ENCODE results near the gene LRFN2. TPM values are rescaled to one million over a fixed set of nuclear protein-coding genes. Genes with fewer than 3 reads are reported as not detected.

Gene LRFN2
- total and polyA plus RNA-seq, 2 experiments from 2014 or later, result 0.29 to 2.5 TPM

DNA sequence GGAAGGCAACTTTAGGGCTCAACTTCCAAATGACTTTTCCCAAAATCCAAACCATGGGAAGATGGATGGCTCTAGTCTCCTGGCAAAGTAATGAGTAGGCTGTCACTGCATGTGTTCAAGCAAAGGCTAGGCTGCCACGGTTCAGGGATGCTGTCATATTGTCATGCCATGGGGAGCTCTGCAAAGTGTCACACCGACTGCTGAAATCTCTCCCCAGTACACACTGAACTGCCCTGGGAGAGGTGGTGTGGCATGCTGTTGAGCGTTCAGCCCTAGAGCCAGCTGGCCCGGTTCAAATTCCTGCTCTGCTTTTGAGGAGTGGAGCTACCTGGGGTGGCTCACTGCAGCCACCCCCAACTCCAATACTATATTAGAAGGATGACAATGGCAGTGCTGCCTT is 115.9 kb downstream of the LRFN2 start:
- H3K4me1 ChIP-seq (ENCODE audit: insufficient read depth), result 0 out of 2 replicates have a peak, but pooled peaks cover 6% of the 10 kb centered on the region
- no peak overlapping the region for H2AFZ ChIP-seq

DNA sequence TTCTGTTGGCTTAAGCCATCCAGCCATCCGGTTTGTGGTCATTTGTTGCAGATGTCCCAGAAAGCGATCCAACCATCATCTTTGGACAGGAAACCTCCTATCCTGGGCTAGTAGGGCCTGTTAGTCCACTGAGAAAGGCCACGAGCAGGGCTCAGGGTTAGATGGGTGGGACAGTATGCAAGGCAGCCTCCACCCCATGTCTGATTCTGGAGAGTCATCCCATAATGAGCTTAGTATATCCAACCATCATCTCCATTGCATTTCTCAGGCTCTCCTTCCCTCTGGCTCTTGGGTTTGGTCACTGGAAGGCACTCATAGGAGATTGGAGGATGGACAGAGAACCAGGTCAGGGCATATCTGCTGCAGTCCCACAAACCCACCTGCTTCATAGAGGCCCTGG is 117.8 kb downstream of the LRFN2 start:
- Histone ChIP-seq H3K4me2 (no peak overlapping the region), H3K9me2 (ENCODE audit: insufficient read depth) (peaks cover 12% of the 10 kb centered on the region; the same call in 1 of the 2 replicates), H3K79me2 (replicated peaks; ENCODE audit: insufficient read depth) (no peaks in the 10 kb centered on the region), H2AFZ (no peak overlapping the region), H3K36me3 (ENCODE audit: insufficient read depth) (no peaks in the 10 kb centered on the region), H3K4me1 (ENCODE audit: insufficient read depth) (0 out of 2 replicates have a peak, but pooled peaks cover 6% of the 10 kb centered on the region), H3K4me3 (no peak overlapping the region), H3F3A (replicated peaks; ENCODE audit: low read depth) (no peaks in the 10 kb centered on the region), H4K20me1 (replicated peaks; ENCODE audit: insufficient read depth) (no peaks in the 10 kb centered on the region), H3K27ac (ENCODE audit: low read depth) (no peak overlapping the region), H3K27me3 (ENCODE audit: insufficient read depth) (no peaks in the 10 kb centered on the region)
- ATAC-seq (no peak), DNase-seq (ENCODE audit: low spot score) (no peak)
- H3K4me1 Mint-ChIP-seq, result peaks cover 21% of the 10 kb centered on the region
- H3K4me3 Mint-ChIP-seq, result no peak overlapping the region
- peaks cover 20% of the 10 kb centered on the region for H3K27me3 Mint-ChIP-seq (ENCODE audit: insufficient read depth, low read depth, poor library complexity)
- no peaks in the 10 kb centered on the region; the same call in 2 of the 3 replicates for H3K36me3 Mint-ChIP-seq (ENCODE audit: low read depth)
- H3K9me3 Mint-ChIP-seq, result no peaks in the 10 kb centered on the region
- H3K27ac Mint-ChIP-seq, result no peak overlapping the region
- TF ChIP-seq CREB1 (CRISPR knock-in tag; IDR thresholded peaks at IDR 0.05; ENCODE audit: low read depth) (no peak), NANOG (IDR thresholded peaks at IDR 0.05; ENCODE audit: borderline replicate concordance) (no peak), STAT1 (IDR thresholded peaks at IDR 0.05; ENCODE audit: unreplicated experiment) (no peak), JUNB (IDR thresholded peaks at IDR 0.05; ENCODE audit: unreplicated experiment) (no peak), EZH2 (IDR thresholded peaks at IDR 0.05; ENCODE audit: low read depth, unreplicated experiment) (no peak), ZNF114 (CRISPR knock-in tag; IDR thresholded peaks at IDR 0.05) (no peak)
- TF ChIP-seq, protein P1, sequence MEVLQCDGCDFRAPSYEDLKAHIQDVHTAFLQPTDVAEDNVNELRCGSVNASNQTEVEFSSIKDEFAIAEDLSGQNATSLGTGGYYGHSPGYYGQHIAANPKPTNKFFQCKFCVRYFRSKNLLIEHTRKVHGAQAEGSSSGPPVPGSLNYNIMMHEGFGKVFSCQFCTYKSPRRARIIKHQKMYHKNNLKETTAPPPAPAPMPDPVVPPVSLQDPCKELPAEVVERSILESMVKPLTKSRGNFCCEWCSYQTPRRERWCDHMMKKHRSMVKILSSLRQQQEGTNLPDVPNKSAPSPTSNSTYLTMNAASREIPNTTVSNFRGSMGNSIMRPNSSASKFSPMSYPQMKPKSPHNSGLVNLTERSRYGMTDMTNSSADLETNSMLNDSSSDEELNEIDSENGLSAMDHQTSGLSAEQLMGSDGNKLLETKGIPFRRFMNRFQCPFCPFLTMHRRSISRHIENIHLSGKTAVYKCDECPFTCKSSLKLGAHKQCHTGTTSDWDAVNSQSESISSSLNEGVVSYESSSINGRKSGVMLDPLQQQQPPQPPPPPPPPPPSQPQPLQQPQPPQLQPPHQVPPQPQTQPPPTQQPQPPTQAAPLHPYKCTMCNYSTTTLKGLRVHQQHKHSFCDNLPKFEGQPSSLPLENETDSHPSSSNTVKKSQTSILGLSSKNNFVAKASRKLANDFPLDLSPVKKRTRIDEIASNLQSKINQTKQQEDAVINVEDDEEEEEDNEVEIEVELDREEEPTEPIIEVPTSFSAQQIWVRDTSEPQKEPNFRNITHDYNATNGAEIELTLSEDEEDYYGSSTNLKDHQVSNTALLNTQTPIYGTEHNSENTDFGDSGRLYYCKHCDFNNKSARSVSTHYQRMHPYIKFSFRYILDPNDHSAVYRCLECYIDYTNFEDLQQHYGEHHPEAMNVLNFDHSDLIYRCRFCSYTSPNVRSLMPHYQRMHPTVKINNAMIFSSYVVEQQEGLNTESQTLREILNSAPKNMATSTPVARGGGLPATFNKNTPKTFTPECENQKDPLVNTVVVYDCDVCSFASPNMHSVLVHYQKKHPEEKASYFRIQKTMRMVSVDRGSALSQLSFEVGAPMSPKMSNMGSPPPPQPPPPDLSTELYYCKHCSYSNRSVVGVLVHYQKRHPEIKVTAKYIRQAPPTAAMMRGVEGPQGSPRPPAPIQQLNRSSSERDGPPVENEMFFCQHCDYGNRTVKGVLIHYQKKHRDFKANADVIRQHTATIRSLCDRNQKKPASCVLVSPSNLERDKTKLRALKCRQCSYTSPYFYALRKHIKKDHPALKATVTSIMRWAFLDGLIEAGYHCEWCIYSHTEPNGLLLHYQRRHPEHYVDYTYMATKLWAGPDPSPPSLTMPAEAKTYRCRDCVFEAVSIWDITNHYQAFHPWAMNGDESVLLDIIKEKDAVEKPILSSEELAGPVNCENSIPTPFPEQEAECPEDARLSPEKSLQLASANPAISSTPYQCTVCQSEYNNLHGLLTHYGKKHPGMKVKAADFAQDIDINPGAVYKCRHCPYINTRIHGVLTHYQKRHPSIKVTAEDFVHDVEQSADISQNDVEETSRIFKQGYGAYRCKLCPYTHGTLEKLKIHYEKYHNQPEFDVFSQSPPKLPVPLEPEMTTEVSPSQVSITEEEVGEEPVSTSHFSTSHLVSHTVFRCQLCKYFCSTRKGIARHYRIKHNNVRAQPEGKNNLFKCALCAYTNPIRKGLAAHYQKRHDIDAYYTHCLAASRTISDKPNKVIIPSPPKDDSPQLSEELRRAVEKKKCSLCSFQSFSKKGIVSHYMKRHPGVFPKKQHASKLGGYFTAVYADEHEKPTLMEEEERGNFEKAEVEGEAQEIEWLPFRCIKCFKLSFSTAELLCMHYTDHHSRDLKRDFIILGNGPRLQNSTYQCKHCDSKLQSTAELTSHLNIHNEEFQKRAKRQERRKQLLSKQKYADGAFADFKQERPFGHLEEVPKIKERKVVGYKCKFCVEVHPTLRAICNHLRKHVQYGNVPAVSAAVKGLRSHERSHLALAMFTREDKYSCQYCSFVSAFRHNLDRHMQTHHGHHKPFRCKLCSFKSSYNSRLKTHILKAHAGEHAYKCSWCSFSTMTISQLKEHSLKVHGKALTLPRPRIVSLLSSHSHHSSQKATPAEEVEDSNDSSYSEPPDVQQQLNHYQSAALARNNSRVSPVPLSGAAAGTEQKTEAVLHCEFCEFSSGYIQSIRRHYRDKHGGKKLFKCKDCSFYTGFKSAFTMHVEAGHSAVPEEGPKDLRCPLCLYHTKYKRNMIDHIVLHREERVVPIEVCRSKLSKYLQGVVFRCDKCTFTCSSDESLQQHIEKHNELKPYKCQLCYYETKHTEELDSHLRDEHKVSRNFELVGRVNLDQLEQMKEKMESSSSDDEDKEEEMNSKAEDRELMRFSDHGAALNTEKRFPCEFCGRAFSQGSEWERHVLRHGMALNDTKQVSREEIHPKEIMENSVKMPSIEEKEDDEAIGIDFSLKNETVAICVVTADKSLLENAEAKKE (CRISPR knock-in tag; IDR thresholded peaks at IDR 0.05), result no peak
- TF ChIP-seq, protein P2, sequence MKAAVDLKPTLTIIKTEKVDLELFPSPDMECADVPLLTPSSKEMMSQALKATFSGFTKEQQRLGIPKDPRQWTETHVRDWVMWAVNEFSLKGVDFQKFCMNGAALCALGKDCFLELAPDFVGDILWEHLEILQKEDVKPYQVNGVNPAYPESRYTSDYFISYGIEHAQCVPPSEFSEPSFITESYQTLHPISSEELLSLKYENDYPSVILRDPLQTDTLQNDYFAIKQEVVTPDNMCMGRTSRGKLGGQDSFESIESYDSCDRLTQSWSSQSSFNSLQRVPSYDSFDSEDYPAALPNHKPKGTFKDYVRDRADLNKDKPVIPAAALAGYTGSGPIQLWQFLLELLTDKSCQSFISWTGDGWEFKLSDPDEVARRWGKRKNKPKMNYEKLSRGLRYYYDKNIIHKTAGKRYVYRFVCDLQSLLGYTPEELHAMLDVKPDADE (IDR thresholded peaks at IDR 0.05), result no peak

More for the DNA sequence above, 115.9 kb downstream of the LRFN2 start:
- Mint-ChIP-seq H3K4me1 (peaks cover 22% of the 10 kb centered on the region), H3K36me3 (ENCODE audit: low read depth) (no peaks in the 10 kb centered on the region; the same call in 2 of the 3 replicates), H3K27ac (no peak overlapping the region), H3K9me3 (no peaks in the 10 kb centered on the region), H3K4me3 (no peak overlapping the region), H3K27me3 (ENCODE audit: insufficient read depth, low read depth, poor library complexity) (peaks cover 26% of the 10 kb centered on the region)
- ATAC-seq, result no peak
- Histone ChIP-seq H3K36me3 (ENCODE audit: insufficient read depth) (no peaks in the 10 kb centered on the region), H3K79me2 (replicated peaks; ENCODE audit: insufficient read depth) (no peaks in the 10 kb centered on the region), H3K27ac (ENCODE audit: low read depth) (no peak overlapping the region), H3K4me3 (no peak overlapping the region), H3F3A (replicated peaks; ENCODE audit: low read depth) (no peaks in the 10 kb centered on the region), H3K9me2 (ENCODE audit: insufficient read depth) (peaks cover 12% of the 10 kb centered on the region; the same call in 1 of the 2 replicates), H3K4me2 (no peak overlapping the region), H4K20me1 (replicated peaks; ENCODE audit: insufficient read depth) (no peaks in the 10 kb centered on the region), H3K27me3 (ENCODE audit: insufficient read depth) (no peaks in the 10 kb centered on the region)
- DNase-seq (ENCODE audit: low spot score), result no peak
- TF ChIP-seq JUNB (IDR thresholded peaks at IDR 0.05; ENCODE audit: unreplicated experiment), result no peak
- TF ChIP-seq STAT1 (IDR thresholded peaks at IDR 0.05; ENCODE audit: unreplicated experiment), result no peak
- no peak for TF ChIP-seq POLR2AphosphoS5 (IDR thresholded peaks at IDR 0.05; ENCODE audit: low read depth)
- TF ChIP-seq, protein P3, sequence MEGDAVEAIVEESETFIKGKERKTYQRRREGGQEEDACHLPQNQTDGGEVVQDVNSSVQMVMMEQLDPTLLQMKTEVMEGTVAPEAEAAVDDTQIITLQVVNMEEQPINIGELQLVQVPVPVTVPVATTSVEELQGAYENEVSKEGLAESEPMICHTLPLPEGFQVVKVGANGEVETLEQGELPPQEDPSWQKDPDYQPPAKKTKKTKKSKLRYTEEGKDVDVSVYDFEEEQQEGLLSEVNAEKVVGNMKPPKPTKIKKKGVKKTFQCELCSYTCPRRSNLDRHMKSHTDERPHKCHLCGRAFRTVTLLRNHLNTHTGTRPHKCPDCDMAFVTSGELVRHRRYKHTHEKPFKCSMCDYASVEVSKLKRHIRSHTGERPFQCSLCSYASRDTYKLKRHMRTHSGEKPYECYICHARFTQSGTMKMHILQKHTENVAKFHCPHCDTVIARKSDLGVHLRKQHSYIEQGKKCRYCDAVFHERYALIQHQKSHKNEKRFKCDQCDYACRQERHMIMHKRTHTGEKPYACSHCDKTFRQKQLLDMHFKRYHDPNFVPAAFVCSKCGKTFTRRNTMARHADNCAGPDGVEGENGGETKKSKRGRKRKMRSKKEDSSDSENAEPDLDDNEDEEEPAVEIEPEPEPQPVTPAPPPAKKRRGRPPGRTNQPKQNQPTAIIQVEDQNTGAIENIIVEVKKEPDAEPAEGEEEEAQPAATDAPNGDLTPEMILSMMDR (conservative IDR thresholded peaks at IDR 0.05; ENCODE audit: low read depth in 2 of 2), result no peak
- TF ChIP-seq, protein P2 (IDR thresholded peaks at IDR 0.05), result no peak

All from GM23338 (cell line).